Chondrocyte (in vitro differentiated cells): ENCODE measurements around the gene STUM. TPM values are rescaled to one million over a fixed set of nuclear protein-coding genes. Genes with fewer than 3 reads are reported as not detected.

Experiments used
- DNase-seq: peaks from one replicate; pipeline ENCODE4 v3.0.0; 2021; ENCODE audit warnings: mixed read lengths, low spot score
- H3K27ac Mint-ChIP-seq: one replicate; pipeline ENCODE4 v1.8.0; 2021; ENCODE audit warnings: mild to moderate bottlenecking, moderate library complexity, mixed read lengths; ENCODE audit not compliant: unreplicated experiment
- H3K27me3 Mint-ChIP-seq: 2 replicates; pipeline ENCODE4 v1.8.0; 2021; ENCODE audit warnings: low read depth, mixed read lengths
- H3K36me3 Mint-ChIP-seq: 2 replicates; pipeline ENCODE4 v1.8.0; 2021; ENCODE audit warnings: low read depth, mixed read lengths
- H3K4me1 Mint-ChIP-seq: 2 replicates; pipeline ENCODE4 v1.8.0; 2021; ENCODE audit warnings: low read depth, mild to moderate bottlenecking, mixed read lengths
- H3K4me3 Mint-ChIP-seq: one replicate; pipeline ENCODE4 v1.8.0; 2021; ENCODE audit warnings: mild to moderate bottlenecking, moderate library complexity, mixed read lengths; ENCODE audit not compliant: unreplicated experiment
- H3K9me3 Mint-ChIP-seq: 2 replicates; pipeline ENCODE4 v1.8.0; 2021; ENCODE audit warnings: low read depth, mixed read lengths
- CTCF ChIP-seq: fragments of 200-600 bp; sonication (generic); IDR thresholded peaks from 2 replicates; pipeline ENCODE4 v1.5.0; 2021; ENCODE audit warnings: antibody characterized with exemption, mild to moderate bottlenecking, moderate library complexity
- total RNA-seq: library from RNA; stranded (reverse); gene quantifications from 3 replicates; pipeline ENCODE4 v1.2.1, GENCODE V29; 2021

STUM gene
- total RNA-seq, 1 donor from 2014 or later, result 0.27 TPM

DNA sequence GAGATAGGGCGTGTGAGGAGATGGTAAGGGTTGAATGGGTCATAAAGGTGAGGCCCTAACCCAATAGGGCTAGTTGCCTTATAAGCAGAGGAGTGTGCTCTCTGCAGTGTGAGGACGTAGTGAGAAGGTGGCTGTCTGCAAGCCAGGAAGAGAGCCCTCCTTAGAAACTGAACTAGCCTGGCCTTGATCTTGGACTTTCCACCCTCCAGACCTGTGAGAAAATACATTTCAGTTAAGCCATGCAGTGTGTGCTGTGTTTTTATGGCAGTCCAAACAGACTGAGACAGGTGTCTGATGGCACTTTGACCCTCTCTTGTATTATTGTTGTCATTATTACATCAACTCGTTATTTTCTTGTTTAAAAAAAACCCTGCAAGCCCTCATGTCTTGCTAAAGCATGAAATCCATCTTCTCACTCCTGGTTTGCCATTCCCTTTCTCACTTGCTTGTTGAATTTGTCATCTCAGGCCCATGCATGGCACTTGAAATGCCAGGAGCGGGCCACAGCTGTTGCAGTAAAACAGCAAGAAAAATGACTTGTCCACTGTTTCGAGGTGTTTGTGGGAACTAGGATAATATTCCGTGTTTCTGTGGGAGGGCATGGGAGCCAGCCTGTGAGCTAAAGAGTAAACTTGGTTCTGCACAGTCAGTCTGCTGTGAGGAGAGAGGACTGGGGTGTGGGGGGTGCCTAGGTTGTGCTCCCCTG, 78.6 kb downstream of the STUM start:
- Mint-ChIP-seq H3K36me3 (no peaks in the 10 kb centered on the region), H3K4me3 (no peak overlapping the region), H3K27ac (no peak overlapping the region), H3K27me3 (no peaks in the 10 kb centered on the region), H3K9me3 (peaks cover 3% of the 10 kb centered on the region), H3K4me1 (peaks cover 9% of the 10 kb centered on the region)
- peak; percentile 17 for DNase-seq
- TF ChIP-seq CTCF, result no peak

DNA sequence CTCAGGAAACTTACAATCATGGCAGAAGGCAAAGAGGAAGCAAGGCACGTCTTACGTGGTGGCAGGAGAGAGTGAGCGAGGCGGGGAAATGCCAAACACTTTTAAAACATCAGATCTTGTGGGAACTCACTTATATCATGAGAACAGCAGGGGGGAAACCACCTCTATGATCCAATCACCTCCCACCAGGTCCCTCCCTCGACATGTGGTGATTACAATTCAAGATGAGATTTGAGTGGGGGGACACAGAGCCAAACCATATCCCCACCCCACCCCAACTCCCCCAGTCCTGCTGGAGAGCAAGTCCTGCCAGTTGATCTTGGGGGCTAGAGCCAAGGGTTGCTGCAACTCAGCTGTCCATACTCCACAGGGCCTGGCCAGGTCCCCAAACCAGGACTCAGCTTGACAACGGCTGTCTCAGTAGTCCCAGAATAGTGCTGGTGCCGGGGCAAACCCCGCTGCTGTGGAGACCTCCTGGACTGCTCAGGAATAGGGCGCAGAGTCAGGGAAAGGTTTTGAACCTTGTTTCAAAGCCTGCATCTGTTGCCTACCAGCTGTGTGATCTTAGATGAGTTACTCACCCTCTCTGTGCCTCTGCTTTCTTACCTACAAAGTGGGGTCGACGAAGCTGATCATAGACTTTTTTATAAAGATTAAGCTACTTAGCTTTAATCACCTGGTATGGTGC, 79.5 kb downstream of the STUM start:
- Mint-ChIP-seq H3K27me3 (no peaks in the 10 kb centered on the region), H3K4me3 (no peak overlapping the region), H3K4me1 (peaks cover 9% of the 10 kb centered on the region), H3K9me3 (no peaks in the 10 kb centered on the region), H3K27ac (no peak overlapping the region), H3K36me3 (no peaks in the 10 kb centered on the region)
- peak; percentile 51 for DNase-seq
- no peak for TF ChIP-seq CTCF

- no peaks in the 10 kb centered on the region for H3K27me3 Mint-ChIP-seq
- DNase-seq, result peak; percentile 50
- no peak overlapping the region for H3K27ac Mint-ChIP-seq
- no peaks in the 10 kb centered on the region for H3K36me3 Mint-ChIP-seq
- H3K4me1 Mint-ChIP-seq, result peaks cover 9% of the 10 kb centered on the region
- no peaks in the 10 kb centered on the region for H3K9me3 Mint-ChIP-seq
- H3K4me3 Mint-ChIP-seq, result no peak overlapping the region
- TF ChIP-seq CTCF, result no peak
Observed at GRCh38 chr1:226628612-226629155, 80.1 kb downstream of the STUM start.

GRCh38 chr1:226629210-226629895, 80.8 kb downstream of the STUM start:
- Mint-ChIP-seq H3K4me3 (no peak overlapping the region), H3K4me1 (peaks cover 9% of the 10 kb centered on the region), H3K36me3 (no peaks in the 10 kb centered on the region), H3K9me3 (no peaks in the 10 kb centered on the region), H3K27me3 (no peaks in the 10 kb centered on the region), H3K27ac (no peak overlapping the region)
- no peak for TF ChIP-seq CTCF
- DNase-seq, result peak; percentile 59

DNA sequence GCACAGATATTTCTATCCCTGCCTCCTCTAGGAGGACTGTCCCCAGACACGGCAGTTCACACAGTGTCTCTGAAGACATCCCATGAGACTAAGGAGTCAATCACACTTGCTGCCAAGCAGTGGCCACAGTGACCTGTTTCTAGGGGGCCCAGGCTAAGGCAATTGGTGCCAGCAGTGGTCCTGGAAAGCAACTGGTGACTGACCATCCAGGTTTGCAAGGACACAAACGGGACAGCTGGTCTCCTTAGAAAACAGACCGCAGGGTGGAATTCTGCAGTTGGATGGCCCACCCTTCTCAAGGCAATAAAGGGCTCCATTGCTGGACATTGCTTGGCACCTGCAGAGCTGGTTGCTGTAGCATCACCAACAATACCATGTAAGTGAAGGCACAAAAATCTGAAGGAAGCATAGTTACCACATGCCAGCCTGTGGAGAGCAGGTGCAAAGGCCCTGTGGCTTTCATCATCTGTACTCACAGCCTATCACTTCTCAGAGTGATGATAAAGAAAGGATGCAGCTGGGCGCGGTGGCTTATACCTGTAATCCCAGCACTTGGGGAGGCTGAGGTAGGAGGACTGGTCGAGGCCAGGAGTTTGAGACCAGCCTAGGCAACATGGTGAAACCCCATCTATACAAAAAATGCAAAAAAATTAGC, 81.5 kb downstream of the STUM start:
- no peak overlapping the region for H3K27ac Mint-ChIP-seq
- H3K27me3 Mint-ChIP-seq, result no peaks in the 10 kb centered on the region
- no peaks in the 10 kb centered on the region for H3K36me3 Mint-ChIP-seq
- peaks cover 9% of the 10 kb centered on the region for H3K4me1 Mint-ChIP-seq
- DNase-seq, result peak; percentile 36
- no peaks in the 10 kb centered on the region for H3K9me3 Mint-ChIP-seq
- H3K4me3 Mint-ChIP-seq, result no peak overlapping the region
- TF ChIP-seq CTCF, result no peak
